ENCODE data around the gene CDRT15L2. TPM values are rescaled to one million over a fixed set of nuclear protein-coding genes. Genes with fewer than 3 reads are reported as not detected.
"Not testable (repeated sequence)": the region's sequence is repeated elsewhere in the genome, so short reads cannot be mapped to it uniquely, and the experiment has no call there.

The CDRT15L2 gene
- total RNA-seq = not detected
- long read RNA-seq, donor 1 = 0 reads
- long read RNA-seq, donor 2 = 0 reads

DNA sequence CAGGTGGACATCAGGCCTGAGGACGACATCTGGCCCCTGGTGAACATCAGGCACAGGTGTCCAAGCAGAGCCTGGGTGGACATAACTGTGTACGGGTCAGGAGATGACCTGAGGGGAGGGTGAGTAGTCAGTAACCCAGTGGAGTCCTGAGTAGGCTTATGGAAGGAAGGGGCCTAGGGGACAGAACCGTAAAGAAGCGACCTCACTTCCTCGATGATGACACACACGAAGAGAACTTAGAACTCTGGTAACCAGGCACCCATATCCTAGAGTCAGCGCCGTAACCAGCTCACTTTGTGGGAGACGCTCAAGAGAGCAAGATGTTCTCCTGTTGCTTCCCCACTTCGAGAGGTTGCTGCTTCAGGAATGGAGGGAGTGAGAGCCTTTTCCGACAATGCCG is at the start of gene CDRT15L2:
Gene CDRT15L2 (plus strand): TSS at position 301 of the 400 bp plus-strand sequence. CDS start 20 bp downstream, at position 321.
- H3K4me1 ChIP-seq (ENCODE audit: low read depth); H3K9me3 ChIP-seq; intact Hi-C loops (cut with DNase I, micrococcal nuclease); ATAC-seq; H3K4me3 ChIP-seq; DNase-seq; H3K36me3 ChIP-seq (ENCODE audit: low read depth): not testable (repeated sequence)

DNA sequence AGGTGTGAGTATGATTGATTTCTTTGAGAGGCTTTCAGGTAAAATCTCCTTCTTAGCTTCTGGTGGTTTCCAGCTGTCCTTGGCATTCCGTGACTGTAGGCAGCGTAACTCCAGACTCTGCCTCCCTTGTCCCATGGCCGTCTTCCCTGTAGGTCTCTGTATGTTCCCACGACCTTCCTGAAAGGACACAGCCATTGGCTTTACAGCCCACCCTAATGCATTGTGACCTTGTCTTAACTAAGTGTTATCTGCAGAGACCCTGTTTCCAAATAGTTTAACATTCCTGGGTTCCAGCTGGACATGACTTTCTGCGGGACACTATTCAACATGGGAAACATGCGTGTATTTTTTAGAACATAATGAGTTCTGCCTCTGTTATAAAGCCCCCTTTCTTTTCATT is 49.4 kb upstream of the CDRT15L2 start:
- ATAC-seq; H3K9me3 ChIP-seq; H3K4me3 ChIP-seq; DNase-seq; H3K4me1 ChIP-seq (ENCODE audit: low read depth); H3K36me3 ChIP-seq (ENCODE audit: low read depth); intact Hi-C loops (cut with DNase I, micrococcal nuclease): not testable (repeated sequence)

DNA sequence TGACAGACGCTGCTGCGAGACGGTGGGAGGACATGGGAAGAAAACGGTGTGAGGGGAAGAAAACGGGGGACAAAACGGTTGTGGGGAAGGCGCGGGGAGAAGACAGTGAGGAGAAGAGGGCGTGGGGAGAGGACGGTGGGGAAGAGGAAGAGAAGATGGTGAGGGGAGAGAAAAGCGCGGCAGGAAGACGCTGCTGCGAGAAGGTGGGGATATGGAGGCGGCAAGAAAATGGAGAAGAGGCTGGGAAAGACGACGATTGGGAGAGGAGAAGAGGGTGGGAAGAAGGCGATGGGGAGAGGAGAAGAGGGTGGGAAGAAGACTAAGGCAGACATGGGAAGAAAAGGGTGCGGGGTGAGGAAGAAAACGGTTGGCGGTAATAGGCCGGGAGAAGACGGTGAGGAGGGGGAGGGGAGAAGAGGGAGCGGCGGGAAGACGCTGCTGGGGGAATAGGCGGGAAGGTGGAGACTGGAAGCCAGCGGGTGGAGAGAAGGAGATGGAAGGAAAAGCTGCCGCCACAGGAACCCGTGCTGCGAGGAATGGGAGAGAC is 46.9 kb upstream of the CDRT15L2 start:
- H3K4me1 ChIP-seq (ENCODE audit: low read depth); H3K9me3 ChIP-seq; H3K4me3 ChIP-seq; H3K36me3 ChIP-seq (ENCODE audit: low read depth); intact Hi-C loops (cut with DNase I, micrococcal nuclease): not testable (repeated sequence)
- ATAC-seq (peak; percentile 60), DNase-seq (peak in 1 of 3 donors; percentile 17)

DNA sequence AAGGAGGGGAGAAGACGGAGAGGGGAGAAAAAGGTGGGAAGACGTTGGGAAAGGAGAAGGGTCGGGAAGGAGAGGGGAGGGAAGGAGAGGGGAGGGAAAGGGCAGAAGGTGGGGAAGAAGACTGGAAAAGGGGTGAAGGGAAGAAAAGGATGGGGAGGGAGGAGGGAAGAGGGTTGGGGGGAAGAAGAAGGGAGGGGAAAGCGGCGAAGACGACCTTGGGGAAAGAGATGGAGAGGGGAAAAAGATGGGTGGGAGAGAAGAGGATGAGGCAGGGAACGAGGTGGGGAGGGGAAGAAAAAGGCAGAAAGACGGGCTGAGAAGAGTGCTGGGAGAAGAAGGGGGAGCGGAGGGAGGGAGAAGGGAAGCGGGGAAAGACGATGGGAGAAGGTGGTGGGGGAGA is 46.3 kb upstream of the CDRT15L2 start:
- intact Hi-C loops (cut with DNase I, micrococcal nuclease); H3K9me3 ChIP-seq; H3K4me1 ChIP-seq (ENCODE audit: low read depth); H3K36me3 ChIP-seq (ENCODE audit: low read depth); ATAC-seq; H3K4me3 ChIP-seq; DNase-seq: not testable (repeated sequence)

DNA sequence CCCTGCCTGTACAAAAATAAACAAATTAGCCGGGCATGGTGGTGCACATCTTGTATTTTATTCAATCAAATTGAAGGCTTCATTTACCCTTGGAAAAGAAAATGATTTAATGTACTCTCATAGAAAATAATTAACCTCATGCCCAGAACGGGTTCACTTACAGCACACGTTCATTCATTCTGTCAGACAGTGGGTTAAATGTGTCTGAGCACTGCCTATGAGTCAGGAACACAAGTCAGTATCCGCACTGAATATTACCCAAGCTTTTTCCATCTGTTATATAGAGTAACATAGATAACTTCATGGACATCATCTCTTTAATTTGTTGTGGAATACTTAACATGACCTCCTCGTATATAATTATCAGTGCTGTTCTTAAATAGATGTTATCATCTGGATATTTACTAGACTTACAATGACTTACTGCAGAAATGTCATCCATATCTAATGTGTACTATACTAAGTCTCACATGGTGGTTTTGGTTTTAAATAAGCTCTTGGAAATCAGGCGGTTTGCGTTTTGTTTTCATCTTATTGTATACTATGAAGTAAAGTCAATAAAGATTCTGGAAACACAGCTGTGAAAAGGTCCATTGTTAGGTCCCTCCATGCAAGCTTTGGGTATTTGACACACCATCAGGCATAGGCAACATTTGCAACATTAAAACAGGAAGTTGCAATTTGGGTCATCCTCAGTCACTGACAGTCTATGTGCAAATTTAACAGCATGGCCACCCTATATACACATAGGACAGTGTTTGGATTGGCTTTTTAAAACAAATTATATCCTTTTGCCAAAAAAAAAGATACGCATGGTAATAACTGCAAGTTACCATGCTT is 44.6 kb upstream of the CDRT15L2 start:
- DNase-seq = not testable (repeated sequence)

DNA sequence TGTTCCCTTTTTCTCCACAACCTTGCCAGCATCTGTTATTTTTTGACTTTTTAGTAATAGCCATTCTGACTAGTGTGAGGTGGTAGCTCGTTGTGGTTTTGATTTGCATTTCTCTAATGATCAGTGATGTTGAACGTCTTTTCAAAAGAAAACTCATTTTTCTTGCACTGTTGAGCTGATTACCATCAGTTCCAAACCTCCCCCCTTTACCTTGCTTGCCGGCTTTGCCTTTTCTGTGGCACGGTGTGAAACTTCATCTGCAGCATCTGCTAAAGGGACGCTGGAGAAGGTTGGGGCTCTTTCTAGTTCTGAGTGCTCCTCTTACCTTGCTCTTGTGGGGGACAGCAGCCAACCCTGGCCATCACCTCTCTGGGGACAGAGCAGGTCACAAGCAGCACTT is 39.1 kb upstream of the CDRT15L2 start:
- H3K36me3 ChIP-seq (ENCODE audit: low read depth); ATAC-seq; H3K9me3 ChIP-seq; H3K4me3 ChIP-seq; H3K4me1 ChIP-seq (ENCODE audit: low read depth); DNase-seq; intact Hi-C loops (cut with DNase I, micrococcal nuclease): not testable (repeated sequence)

More for the DNA sequence above, 44.6 kb upstream of the CDRT15L2 start:
- intact Hi-C loops (cut with DNase I, micrococcal nuclease); H3K9me3 ChIP-seq; ATAC-seq; H3K36me3 ChIP-seq (ENCODE audit: low read depth); H3K4me3 ChIP-seq; H3K4me1 ChIP-seq (ENCODE audit: low read depth): not testable (repeated sequence)

DNA sequence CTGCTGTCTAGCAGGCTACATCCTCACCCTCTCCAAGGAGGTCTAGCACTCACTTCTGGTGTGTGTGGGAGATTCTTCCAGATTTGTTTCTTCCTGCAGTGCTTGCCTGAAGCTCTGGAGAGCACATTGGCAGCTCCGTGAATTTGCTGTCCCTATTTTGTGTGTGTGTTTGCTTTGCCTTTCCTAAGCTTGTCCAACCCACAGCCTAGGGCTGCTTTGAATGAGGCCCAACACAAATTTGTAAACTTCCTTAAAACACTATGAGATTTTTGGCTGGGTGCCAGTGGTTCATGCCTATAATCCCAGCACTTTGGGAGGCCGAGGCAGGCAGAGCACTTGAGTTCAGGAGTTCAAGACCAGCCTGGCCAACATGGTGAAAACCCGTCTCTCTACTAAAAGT is 38.7 kb upstream of the CDRT15L2 start:
- H3K4me3 ChIP-seq; H3K36me3 ChIP-seq (ENCODE audit: low read depth); intact Hi-C loops (cut with DNase I, micrococcal nuclease); ATAC-seq; H3K9me3 ChIP-seq; H3K4me1 ChIP-seq (ENCODE audit: low read depth): not testable (repeated sequence)
- peak in 1 of 3 donors; percentile 51 for DNase-seq

DNA sequence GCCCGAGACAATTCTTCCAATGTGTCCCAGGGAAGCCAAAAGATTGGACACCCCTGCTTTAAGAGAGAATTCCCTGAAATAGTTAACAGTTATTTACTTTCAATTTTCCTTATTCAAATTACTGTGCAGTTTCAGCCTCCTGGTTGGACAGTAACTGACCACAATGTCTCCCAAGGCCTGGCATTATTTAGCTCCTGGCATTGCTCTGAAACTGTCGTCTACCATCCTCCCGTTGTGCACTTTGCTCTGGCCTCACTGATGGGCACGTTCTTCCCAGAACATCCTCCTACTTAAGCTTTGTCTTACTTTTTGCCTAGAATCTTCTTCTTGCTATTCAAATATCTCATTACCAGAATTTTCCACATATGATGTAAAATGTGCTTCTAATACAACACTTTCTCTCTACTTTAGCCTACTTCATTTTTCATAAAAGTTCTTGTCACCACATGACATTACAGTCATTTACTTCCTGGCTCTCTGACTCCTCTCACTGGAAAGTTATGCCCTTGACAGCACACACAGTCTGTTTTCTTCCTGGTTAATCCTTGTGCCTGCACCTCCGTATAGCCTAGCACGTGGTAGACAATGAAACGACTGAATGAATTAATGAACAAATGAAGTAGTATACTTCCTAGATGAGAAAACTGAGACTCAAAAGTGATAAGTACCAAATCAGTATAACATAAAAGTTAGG is 37.5 kb upstream of the CDRT15L2 start:
- H3K4me3 ChIP-seq; H3K9me3 ChIP-seq; H3K4me1 ChIP-seq (ENCODE audit: low read depth); intact Hi-C loops (cut with DNase I, micrococcal nuclease); H3K36me3 ChIP-seq (ENCODE audit: low read depth): not testable (repeated sequence)
- ATAC-seq (peak; percentile 94), DNase-seq (peak in 1 of 3 donors; percentile 44)

DNA sequence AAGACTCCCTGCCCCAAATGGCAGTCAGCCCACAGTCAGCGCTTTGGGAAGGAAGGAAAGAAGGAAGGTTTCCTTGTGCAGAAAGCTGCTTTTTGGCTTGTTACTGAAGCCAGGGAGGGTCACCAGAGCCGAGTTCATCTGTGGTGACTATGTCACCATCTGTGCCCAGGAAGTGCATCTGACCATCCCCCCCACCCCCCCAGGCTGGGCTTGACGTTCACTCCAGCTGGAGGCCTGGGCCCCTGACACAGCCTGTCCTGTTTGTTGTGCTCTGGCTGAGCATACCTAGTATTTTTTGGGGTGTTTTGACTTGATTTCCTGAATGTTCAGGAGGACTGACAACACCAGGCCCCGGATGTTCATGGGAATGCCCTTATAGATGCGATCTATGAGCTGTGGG is 31.6 kb upstream of the CDRT15L2 start:
- H3K9me3 ChIP-seq; ATAC-seq; H3K36me3 ChIP-seq (ENCODE audit: low read depth); intact Hi-C loops (cut with DNase I, micrococcal nuclease); H3K4me1 ChIP-seq (ENCODE audit: low read depth); DNase-seq; H3K4me3 ChIP-seq: not testable (repeated sequence)

DNA sequence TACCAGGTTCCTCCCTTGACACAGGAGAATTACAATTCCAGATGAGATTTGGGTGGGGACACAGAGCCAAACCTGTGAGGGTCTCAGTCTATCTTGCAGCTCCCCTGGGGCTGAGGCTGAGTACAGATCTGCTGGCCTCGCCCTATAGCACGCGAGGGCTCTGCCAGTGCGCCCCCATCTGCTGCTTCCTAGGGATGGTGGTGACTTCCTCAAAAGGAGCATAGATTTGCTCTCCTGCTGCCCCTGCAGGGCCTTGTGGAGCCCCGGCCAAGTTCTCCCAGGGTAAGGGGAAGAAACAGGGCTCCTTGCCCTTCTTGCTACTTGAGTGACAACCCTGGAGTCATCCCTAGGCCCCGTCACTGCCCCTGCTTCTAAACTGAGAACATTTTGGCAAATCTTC is 26.6 kb upstream of the CDRT15L2 start:
- H3K36me3 ChIP-seq (ENCODE audit: low read depth); H3K4me1 ChIP-seq (ENCODE audit: low read depth); ATAC-seq; intact Hi-C loops (cut with DNase I, micrococcal nuclease); H3K4me3 ChIP-seq; H3K9me3 ChIP-seq; DNase-seq: not testable (repeated sequence)

DNA sequence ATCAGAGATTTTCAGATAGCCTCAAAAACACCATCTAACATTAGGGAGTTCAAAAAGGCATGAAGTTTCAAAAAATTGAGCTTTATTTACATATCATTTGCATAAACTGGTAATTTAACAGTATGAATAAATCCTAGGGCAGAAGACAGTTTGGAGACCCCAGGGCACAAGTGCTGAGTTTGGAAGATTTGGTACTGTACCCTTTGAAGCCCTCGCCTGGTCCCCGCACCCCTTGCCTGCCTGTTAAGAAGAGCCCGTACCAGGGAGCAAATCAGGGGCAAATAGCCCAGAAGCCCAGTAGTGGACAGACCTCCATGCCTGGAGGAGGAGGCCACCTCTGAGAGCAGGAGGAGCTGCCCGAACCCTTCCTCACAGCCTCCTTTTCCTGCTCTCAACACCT is 24.8 kb upstream of the CDRT15L2 start:
- ATAC-seq; H3K9me3 ChIP-seq; DNase-seq; intact Hi-C loops (cut with DNase I, micrococcal nuclease); H3K36me3 ChIP-seq (ENCODE audit: low read depth); H3K4me1 ChIP-seq (ENCODE audit: low read depth); H3K4me3 ChIP-seq: not testable (repeated sequence)

DNA sequence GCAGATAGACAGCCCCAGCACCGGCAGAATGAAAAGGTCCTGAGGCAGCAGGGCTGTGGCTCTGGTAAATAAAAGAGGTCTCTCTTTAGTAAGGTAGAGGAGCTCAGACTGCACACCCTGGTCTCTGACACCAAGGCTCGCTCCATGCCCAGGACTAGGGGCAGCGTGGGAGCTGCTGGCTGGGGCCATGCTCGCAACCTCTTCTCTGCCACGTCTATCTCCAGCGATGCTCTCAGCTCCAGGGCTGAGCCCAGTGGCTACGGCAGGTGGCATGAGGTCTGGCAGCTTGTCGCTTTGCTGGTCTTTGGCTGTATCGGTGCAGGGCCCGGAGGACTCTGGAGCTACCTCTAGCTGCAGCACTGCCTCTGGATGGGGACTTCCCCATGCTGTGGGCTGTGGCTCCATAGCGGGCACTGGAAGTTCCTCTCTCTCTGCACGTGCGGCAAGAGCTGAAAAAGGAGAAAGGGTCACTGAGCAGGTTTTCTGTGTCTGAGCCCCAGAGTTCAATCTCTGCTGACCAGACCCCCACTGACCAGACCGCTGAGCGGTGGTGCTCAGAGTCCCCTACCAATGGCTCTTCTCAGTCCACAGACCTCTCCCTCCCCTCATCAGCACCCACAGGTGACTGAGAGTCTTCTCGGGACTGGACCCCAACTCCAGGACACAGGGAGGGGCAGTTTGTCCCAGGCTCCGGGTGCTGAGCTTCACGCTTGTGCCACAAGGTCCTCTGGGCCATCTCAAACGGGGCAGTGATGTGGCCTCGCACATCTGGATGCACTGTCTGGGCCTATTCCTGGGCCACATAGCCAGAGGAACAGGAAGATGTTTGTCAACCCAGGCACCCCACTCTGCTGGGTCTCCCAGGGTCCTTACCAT is 24.2 kb upstream of the CDRT15L2 start:
- intact Hi-C loops (cut with DNase I, micrococcal nuclease); H3K9me3 ChIP-seq; H3K4me3 ChIP-seq; H3K4me1 ChIP-seq (ENCODE audit: low read depth); H3K36me3 ChIP-seq (ENCODE audit: low read depth); DNase-seq: not testable (repeated sequence)
- peak; percentile 39 for ATAC-seq

DNA sequence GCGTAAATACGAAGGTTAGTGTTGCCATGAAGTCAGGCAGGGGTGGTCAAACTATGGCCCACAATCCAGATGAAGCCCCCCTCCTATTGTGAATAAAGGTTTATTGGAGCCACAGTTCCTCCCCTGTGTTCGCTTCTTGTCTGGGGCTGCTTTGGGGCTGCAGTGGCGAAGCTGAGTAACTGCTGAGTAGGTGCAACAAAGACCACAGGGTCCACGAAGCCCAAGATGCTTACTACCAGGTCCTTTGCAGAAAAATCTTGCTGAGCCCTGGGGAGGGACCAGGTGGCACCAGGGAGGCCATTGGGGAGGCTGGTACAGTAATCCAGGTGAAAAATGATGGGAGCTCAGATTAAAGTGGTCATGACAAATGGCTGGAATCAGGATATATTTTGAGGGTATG is 21.4 kb upstream of the CDRT15L2 start:
- H3K4me1 ChIP-seq (ENCODE audit: low read depth); intact Hi-C loops (cut with DNase I, micrococcal nuclease): not testable (repeated sequence)

More for the DNA sequence above, 21.4 kb upstream of the CDRT15L2 start:
- H3K9me3 ChIP-seq; H3K4me3 ChIP-seq; H3K36me3 ChIP-seq (ENCODE audit: low read depth); DNase-seq; ATAC-seq: not testable (repeated sequence)

Measured in mucosa of descending colon (tissue), 3 donors.